ENCODE data around the gene GBP1. TPM values are rescaled to one million over a fixed set of nuclear protein-coding genes. Genes with fewer than 3 reads are reported as not detected.

GBP1 gene
- total and polyA plus RNA-seq, 2 of the 4 experiments (the other 2 are of a cell fraction): 39.3 to 118 TPM

DNA sequence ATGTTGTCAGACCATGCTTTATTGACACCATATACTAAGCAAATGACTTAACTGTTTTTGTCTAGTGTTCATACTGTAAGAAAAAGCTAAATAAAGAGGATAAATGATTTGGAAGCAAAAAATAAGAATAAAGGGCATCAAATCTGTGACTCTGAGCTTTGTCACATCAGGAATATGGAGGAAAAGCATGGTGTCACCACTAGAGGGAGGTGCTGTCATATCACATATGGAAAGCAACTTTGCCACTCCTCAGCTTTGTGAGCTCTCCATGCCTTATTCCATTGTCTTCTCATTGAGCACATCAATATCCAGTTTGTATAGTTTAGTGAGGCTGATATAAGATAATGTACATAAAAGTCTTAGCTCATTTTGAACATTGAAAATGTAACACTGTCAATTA lies 20.8 kb upstream of the GBP1 start:
- no peak overlapping the region for H2BK120ac ChIP-seq (ENCODE audit: low read depth, low read length)
- DNase-seq (peak; percentile 56), ATAC-seq (ENCODE audit: low read depth) (peak; percentile 91)
- H2AK5ac ChIP-seq (ENCODE audit: low read depth, low read length): no peak overlapping the region
- no peak overlapping the region for H2BK5ac ChIP-seq (ENCODE audit: low read depth, low read length, poor library complexity, severe bottlenecking)
- H2AFZ ChIP-seq (replicated peaks; ENCODE audit: low read length, poor library complexity): no peak overlapping the region
- no peaks in the 10 kb centered on the region for H3K9me1 ChIP-seq (ENCODE audit: insufficient read depth, low read length)
- H3K14ac ChIP-seq (replicated peaks; ENCODE audit: low read depth, low read length): no peak overlapping the region
- no peak overlapping the region for H4K5ac ChIP-seq (ENCODE audit: low read depth, low read length)
- peak; percentile 58 for TF ChIP-seq SMC3 (IDR thresholded peaks at IDR 0.05; ENCODE audit: low read depth, low read length)
- peak; percentile 69 for TF ChIP-seq RAD21 (IDR thresholded peaks at IDR 0.05; ENCODE audit: low read length)
- no peak for TF ChIP-seq MAFK (IDR thresholded peaks at IDR 0.05; ENCODE audit: low read depth, low read length)
- TF ChIP-seq USF2 (IDR thresholded peaks at IDR 0.05; ENCODE audit: low read depth, low read length): no peak
- no peak for TF ChIP-seq CEBPB (IDR thresholded peaks at IDR 0.05; ENCODE audit: low read depth, low read length)
- TF ChIP-seq, protein P1, sequence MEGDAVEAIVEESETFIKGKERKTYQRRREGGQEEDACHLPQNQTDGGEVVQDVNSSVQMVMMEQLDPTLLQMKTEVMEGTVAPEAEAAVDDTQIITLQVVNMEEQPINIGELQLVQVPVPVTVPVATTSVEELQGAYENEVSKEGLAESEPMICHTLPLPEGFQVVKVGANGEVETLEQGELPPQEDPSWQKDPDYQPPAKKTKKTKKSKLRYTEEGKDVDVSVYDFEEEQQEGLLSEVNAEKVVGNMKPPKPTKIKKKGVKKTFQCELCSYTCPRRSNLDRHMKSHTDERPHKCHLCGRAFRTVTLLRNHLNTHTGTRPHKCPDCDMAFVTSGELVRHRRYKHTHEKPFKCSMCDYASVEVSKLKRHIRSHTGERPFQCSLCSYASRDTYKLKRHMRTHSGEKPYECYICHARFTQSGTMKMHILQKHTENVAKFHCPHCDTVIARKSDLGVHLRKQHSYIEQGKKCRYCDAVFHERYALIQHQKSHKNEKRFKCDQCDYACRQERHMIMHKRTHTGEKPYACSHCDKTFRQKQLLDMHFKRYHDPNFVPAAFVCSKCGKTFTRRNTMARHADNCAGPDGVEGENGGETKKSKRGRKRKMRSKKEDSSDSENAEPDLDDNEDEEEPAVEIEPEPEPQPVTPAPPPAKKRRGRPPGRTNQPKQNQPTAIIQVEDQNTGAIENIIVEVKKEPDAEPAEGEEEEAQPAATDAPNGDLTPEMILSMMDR (conservative IDR thresholded peaks at IDR 0.05; ENCODE audit: low read depth, low read length): peak; percentile 72
- H4K20me1 ChIP-seq (ENCODE audit: insufficient read depth, low read length): no peaks in the 10 kb centered on the region
- H4K8ac ChIP-seq (ENCODE audit: low read depth in 2 of 2, low read length in 2 of 2): no peak overlapping the region
- no peak overlapping the region for H3K56ac ChIP-seq (ENCODE audit: extremely low read depth, insufficient read depth, low read length)
- no peaks in the 10 kb centered on the region for H3K4me1 ChIP-seq (ENCODE audit: control insufficient read depth, insufficient read depth, low read length)
- no peak overlapping the region for H2AK9ac ChIP-seq (replicated peaks; ENCODE audit: low read depth, low read length, poor library complexity)
- no peaks in the 10 kb centered on the region for H3K79me1 ChIP-seq (ENCODE audit: low read depth in 1 of 2, low read length in 2 of 2)
- H3K4ac ChIP-seq (ENCODE audit: low read depth, low read length): no peak overlapping the region
- H4K91ac ChIP-seq (ENCODE audit: insufficient read depth, low read depth, low read length): no peak overlapping the region
- BruUV-seq (replicated peaks): no TSS peak
- in situ Hi-C loops (cut with MboI; ENCODE audit: low sequenced_read_pairs): no loop called here
- no peak overlapping the region for H3K4me3 ChIP-seq (ENCODE audit: insufficient read depth, low read depth, low read length)
- no peak overlapping the region for H3K9ac ChIP-seq (ENCODE audit: low read depth, low read length)
- H3K27me3 ChIP-seq (ENCODE audit: control insufficient read depth, insufficient read depth, low read length): no peaks in the 10 kb centered on the region
- dilution Hi-C loops (cut with HindIII; ENCODE audit: low sequenced_read_pairs, unreplicated experiment): no loop called here
- H3K9me3 ChIP-seq (ENCODE audit: control insufficient read depth, insufficient read depth, low read length): no peaks in the 10 kb centered on the region
- H3K27ac ChIP-seq (ENCODE audit: insufficient read depth, low read length): no peak overlapping the region
- no peak overlapping the region for H3K23ac ChIP-seq (ENCODE audit: low read depth, low read length)
- no peak overlapping the region for H2BK15ac ChIP-seq (ENCODE audit: low read depth, low read length)
- no peaks in the 10 kb centered on the region for H3K36me3 ChIP-seq (ENCODE audit: control insufficient read depth, insufficient read depth, low read length)
- no peak overlapping the region for H2BK20ac ChIP-seq (ENCODE audit: low read depth, low read length)
- no peak overlapping the region for H3K4me2 ChIP-seq (ENCODE audit: low read depth, low read length)
- H3K18ac ChIP-seq (ENCODE audit: low read depth, low read length): no peak overlapping the region
- POLR2A ChIA-PET (ENCODE audit: unreplicated experiment): no interaction called here
- intact Hi-C loops (cut with micrococcal nuclease): loop anchor here (1.0 to 5.0 kb wide), 4 partner anchors 64 to 370 kb away; no protein-coding TSS in a partner anchor
- CTCF ChIA-PET: interaction anchor here (0.6 to 1.8 kb wide), 14 partner anchors 17 to 370 kb away, joined by 3 to 15 read pairs (median 5); partner anchors contain the start of gene GBP6

Data from IMR-90 (cell line).